GM13976 (cell line): ENCODE data around the gene MSH3.
"Not testable (repeated sequence)": the region's sequence is repeated elsewhere in the genome, so short reads cannot be mapped to it uniquely, and the experiment has no call there.

ENCODE experiments used
- DNase-seq: peaks from one replicate; pipeline ENCODE4 v3.0.0; 2012; ENCODE audit warnings: low spot score
- CTCF ChIP-seq: IDR thresholded peaks from 2 replicates; pipeline ENCODE4 v1.5.1; 2012; ENCODE audit warnings: borderline replicate concordance, mild to moderate bottlenecking; ENCODE audit not compliant: insufficient read depth; ENCODE audit errors: extremely low read depth, missing control alignments, control extremely low read depth
- in situ Hi-C: fragments of 300-500 bp; cut with MboI; formaldehyde crosslinking; loops from one replicate; pipeline ENCODE4 v1.12.0; 2022; ENCODE audit warnings: low sequenced_read_pairs, mixed read lengths, inconsistent platforms; ENCODE audit not compliant: unreplicated experiment

The MSH3 gene

GRCh38 chr5:80810425-80810824 lies 156.0 kb downstream of the MSH3 start:
- in situ Hi-C loops: no loop called here
- TF ChIP-seq CTCF: no peak
- no peak for DNase-seq

- DNase-seq: no peak
- TF ChIP-seq CTCF: no peak
- in situ Hi-C loops: no loop called here
These were observed 162.1 kb downstream of the MSH3 start for GRCh38 chr5:80816590-80816989.

- in situ Hi-C loops: no loop called here
- TF ChIP-seq CTCF: no peak
- no peak for DNase-seq
These were observed 166.2 kb downstream of the MSH3 start for GRCh38 chr5:80820685-80821084.

GRCh38 chr5:80822640-80823039 lies 168.2 kb downstream of the MSH3 start:
- in situ Hi-C loops: no loop called here

GRCh38 chr5:80824159-80824558 lies 169.7 kb downstream of the MSH3 start:
- in situ Hi-C loops, DNase-seq: not testable (repeated sequence)

More at GRCh38 chr5:80822640-80823039, 168.2 kb downstream of the MSH3 start:
- no peak for DNase-seq
- no peak for TF ChIP-seq CTCF

GRCh38 chr5:80825786-80826460 lies 171.5 kb downstream of the MSH3 start:
- DNase-seq: no peak
- in situ Hi-C loops: no loop called here
- TF ChIP-seq CTCF: no peak

- in situ Hi-C loops: no loop called here
- DNase-seq: no peak
- TF ChIP-seq CTCF: no peak
These were observed 180.3 kb downstream of the MSH3 start for GRCh38 chr5:80834710-80835109.
